Fibroblast of villous mesenchyme (primary cell): ENCODE measurements around the gene MTPN. TPM values are rescaled to one million over a fixed set of nuclear protein-coding genes. Genes with fewer than 3 reads are reported as not detected.

Source experiments
- DNase-seq: peaks from one replicate; pipeline ENCODE4 v3.0.0-alpha.2; 2010; ENCODE audit warnings: low read depth
- H3K4me3 ChIP-seq: 2 replicates; pipeline ENCODE4 v1.5.1; 2011; ENCODE audit warnings: low read depth, mild to moderate bottlenecking, low read length
- CTCF ChIP-seq: IDR thresholded peaks from 2 replicates; pipeline ENCODE4 v1.5.1; 2012; ENCODE audit warnings: low read depth, mild to moderate bottlenecking, low read length; ENCODE audit not compliant: insufficient read depth
- total RNA-seq: library from RNA; depleted of rRNA; stranded (reverse); fragments of >200 nt; gene quantifications from 2 replicates; pipeline ENCODE4 v1.2.3, GENCODE V29; 2012

MTPN gene
- total RNA-seq, 1 donor = 158 TPM

DNA sequence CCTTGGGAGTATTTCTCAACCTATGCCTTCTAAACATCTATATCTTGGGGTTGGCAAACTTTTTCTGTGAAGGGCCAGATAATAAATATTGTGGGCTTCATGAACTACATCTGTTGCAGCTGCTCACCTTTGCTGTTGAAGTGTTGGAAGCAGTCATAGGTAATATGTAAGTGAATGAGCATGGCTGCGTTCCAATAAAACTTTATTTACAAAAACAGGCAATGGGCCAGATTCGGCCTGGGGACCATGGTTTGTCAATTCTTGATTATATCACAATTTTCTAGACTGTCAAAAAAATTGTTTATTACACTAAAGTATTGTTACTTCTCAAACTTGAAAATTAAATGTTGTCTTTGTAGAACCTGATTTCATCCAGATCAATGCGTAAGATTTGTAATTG is 54.9 kb downstream of the MTPN start:
- DNase-seq = no peak
- TF ChIP-seq CTCF = no peak
- no peak overlapping the region for H3K4me3 ChIP-seq

DNA sequence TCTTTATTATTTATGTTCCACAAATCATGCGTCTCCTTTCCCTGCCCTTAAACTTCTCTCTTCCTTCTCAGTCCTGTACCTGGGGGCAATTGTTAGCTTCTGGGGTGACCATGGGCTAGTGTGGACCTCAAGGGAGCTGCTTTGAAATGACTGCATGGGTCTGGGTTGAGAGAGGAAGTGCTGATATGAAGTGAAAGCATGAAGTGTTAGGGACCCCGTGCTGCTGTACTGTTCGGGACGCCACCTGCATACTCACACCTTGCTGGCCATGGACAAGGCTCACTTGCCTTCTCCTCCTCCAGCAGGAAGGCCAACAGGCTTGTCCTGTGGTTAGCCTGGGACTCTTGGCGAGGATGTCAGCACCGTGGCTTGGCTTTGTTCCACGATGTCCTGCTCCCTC is 56.7 kb downstream of the MTPN start:
- H3K4me3 ChIP-seq = no peak overlapping the region
- no peak for TF ChIP-seq CTCF
- no peak for DNase-seq

DNA sequence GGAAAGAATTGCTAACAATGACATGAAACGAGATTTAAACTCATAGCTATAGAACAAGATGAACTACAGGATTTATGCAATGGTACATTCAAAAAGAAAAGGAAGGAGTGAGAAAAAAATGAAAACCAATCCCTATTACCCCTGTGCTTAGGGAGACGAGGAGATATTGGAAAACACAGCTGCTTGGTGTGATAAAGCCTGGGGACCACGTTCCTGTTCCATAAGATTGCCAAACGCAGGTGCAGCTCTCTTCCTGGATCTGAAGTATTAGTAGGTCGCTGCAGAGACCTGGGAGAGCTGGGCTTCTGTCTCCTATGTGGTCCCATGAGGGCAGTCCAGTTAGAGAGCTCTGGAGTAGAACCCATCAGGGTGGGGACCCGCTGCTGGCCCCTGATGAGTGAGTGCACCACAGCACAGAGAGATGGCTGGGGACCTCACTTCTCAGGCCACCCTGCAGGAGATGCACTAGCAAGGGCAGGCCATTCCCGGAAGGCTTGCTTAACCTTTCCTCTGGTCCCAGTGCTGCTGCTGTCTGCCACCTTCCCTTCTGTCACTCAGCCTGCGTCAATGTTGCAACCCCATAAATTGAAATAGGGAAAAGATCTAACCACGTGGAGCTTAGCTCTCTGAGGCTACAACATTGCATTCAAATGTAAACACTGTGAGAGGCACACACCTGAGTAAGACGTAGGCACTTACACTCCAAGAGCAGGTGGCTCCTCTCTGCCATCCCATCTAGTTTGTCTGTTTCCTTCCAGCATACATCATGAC is 57.9 kb downstream of the MTPN start:
- H3K4me3 ChIP-seq = no peak overlapping the region
- TF ChIP-seq CTCF = no peak
- no peak for DNase-seq

- no peak overlapping the region for H3K4me3 ChIP-seq
- no peak for DNase-seq
- no peak for TF ChIP-seq CTCF
Observed at GRCh38 chr7:135918134-135918533, 59.0 kb downstream of the MTPN start.

GRCh38 chr7:135917721-135918120 is 59.4 kb downstream of the MTPN start:
- no peak for DNase-seq
- H3K4me3 ChIP-seq = no peak overlapping the region
- no peak for TF ChIP-seq CTCF

DNA sequence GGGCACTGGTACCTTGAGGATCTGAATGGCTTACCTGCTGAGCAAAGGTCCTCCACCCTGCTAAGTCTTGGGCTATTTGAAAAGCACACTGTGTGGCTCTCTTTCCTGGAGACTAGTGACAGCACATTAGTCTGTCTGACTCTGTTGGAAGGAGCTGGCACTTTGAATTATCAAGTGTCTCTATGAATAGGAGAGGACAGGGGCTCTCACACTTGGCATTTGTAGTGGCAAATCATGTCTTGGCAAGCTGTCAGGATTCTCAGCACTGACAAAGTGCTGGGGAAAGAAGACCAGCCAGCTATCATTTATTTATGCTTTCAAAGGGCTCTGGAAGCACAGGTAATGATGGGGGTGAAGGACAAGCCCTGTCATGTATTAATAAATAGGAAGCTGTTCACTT is 62.8 kb downstream of the MTPN start:
- DNase-seq = no peak
- no peak overlapping the region for H3K4me3 ChIP-seq
- no peak for TF ChIP-seq CTCF

GRCh38 chr7:135913404-135913803 is 63.8 kb downstream of the MTPN start:
- no peak for TF ChIP-seq CTCF
- no peak overlapping the region for H3K4me3 ChIP-seq
- no peak for DNase-seq
